ENCODE data around the gene VIPR2.

DNA sequence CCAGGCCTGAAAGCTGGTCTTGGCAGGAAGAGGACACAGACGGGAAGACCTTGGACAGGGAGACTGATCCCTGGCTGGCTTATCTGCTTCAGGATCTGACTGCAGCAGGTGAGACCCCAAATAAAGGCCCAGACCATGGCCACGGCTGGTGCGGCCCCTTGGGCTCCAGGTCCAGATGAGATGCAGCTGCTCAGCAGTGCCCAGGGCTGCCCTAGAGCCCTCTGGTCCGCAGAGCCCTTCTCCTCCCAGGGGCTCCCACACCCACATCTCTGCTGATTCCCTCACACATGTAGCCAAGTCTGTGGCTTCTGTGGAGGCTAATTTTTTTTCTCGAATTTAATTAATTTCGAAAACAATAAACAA lies 46.3 kb downstream of the VIPR2 start:
- TF ChIP-seq POLR2A (IDR thresholded peaks at IDR 0.05) (no peak), CTCF (IDR thresholded peaks at IDR 0.05) (no peak)
